Endodermal cell (in vitro differentiated cells): ENCODE results near the gene HORMAD1. TPM values are rescaled to one million over a fixed set of nuclear protein-coding genes. Genes with fewer than 3 reads are reported as not detected.

ENCODE experiments used
- DNase-seq: peaks from one replicate; pipeline ENCODE4 v3.0.0-alpha.2; 2017
- H3K27ac ChIP-seq: 2 replicates; pipeline ENCODE4 v1.5.1; 2013; ENCODE audit warnings: mild to moderate bottlenecking, low read depth, low read length, moderate library complexity
- H3K27me3 ChIP-seq: 2 replicates; pipeline ENCODE4 v1.6.1; 2013; ENCODE audit warnings: mild to moderate bottlenecking, low read length, moderate library complexity; ENCODE audit not compliant: insufficient read depth, control insufficient read depth, poor library complexity, severe bottlenecking
- H3K36me3 ChIP-seq: 2 replicates; pipeline ENCODE4 v1.7.0; 2013; ENCODE audit warnings: mild to moderate bottlenecking, low read length, moderate library complexity; ENCODE audit not compliant: control insufficient read depth, insufficient read depth
- H3K4me1 ChIP-seq: one replicate; pipeline ENCODE4 v1.7.0; 2013; ENCODE audit warnings: low read length; ENCODE audit not compliant: control insufficient read depth, insufficient read depth
- H3K4me3 ChIP-seq: 2 replicates; pipeline ENCODE4 v1.5.1; 2013; ENCODE audit warnings: mild to moderate bottlenecking, low read length, moderate library complexity
- H3K9ac ChIP-seq: 2 replicates; pipeline ENCODE4 v1.6.1; 2013; ENCODE audit warnings: mild to moderate bottlenecking, low read length, moderate library complexity; ENCODE audit not compliant: poor library complexity, severe bottlenecking; ENCODE audit errors: extremely low read depth
- H3K9me3 ChIP-seq: 2 replicates; pipeline ENCODE4 v1.6.1; 2013; ENCODE audit warnings: mild to moderate bottlenecking, low read length, moderate library complexity; ENCODE audit not compliant: control insufficient read depth
- H3K27ac Mint-ChIP-seq: 2 replicates; pipeline ENCODE4 v1.8.0; 2020; ENCODE audit warnings: mixed read lengths
- H3K27me3 Mint-ChIP-seq: 2 replicates; pipeline ENCODE4 v1.8.0; 2021; ENCODE audit warnings: mild to moderate bottlenecking, mixed read lengths; ENCODE audit not compliant: insufficient read depth
- H3K36me3 Mint-ChIP-seq: 2 replicates; pipeline ENCODE4 v1.8.0; 2020; ENCODE audit warnings: low read depth, mixed read lengths
- H3K4me1 Mint-ChIP-seq: 2 replicates; pipeline ENCODE4 v1.8.0; 2020; ENCODE audit warnings: mixed read lengths
- H3K4me3 Mint-ChIP-seq: 2 replicates; pipeline ENCODE4 v1.8.0; 2020; ENCODE audit warnings: mild to moderate bottlenecking, moderate library complexity, mixed read lengths
- H3K9me3 Mint-ChIP-seq: 2 replicates; pipeline ENCODE4 v1.8.0; 2020; ENCODE audit warnings: mild to moderate bottlenecking, mixed read lengths
- CTCF ChIP-seq: fragments of 200-600 bp; sonication (generic); conservative IDR thresholded peaks from 2 replicates; pipeline ENCODE4 v1.5.0; 2021; ENCODE audit warnings: antibody characterized with exemption, mild to moderate bottlenecking
- WGBS, 2 experiments: methylation state at CpG; one replicate each; pipeline versions ENCODE4 v1.1.5 to v1.1.7; 2013; ENCODE audit warnings: missing lambda C conversion rate in 2 of 2, mixed read lengths in 1 of 2; ENCODE audit not compliant: insufficient coverage in 1 of 2, insufficient read length in 1 of 2; 5-methylcytosine and 5-hydroxymethylcytosine counted together
- total RNA-seq, 2 donors: library from RNA; stranded (reverse); fragmentation: NEBNext Ultra II Directional in 1 of 2; extraction: Animal tissue kit (Norgen Biotek cat#: 25700) in 1 of 2; gene quantifications; 2 replicates in 1 of 2; 3 replicates in 1 of 2; pipeline ENCODE4 v1.2.1, GENCODE V29; 2021

Gene HORMAD1
- total RNA-seq, 2 donors from 2014 or later: not detected

GRCh38 chr1:150650193-150650592 lies 70.5 kb downstream of the HORMAD1 start:
- TF ChIP-seq CTCF: no peak
- Histone ChIP-seq H3K9me3 (no peaks in the 10 kb centered on the region), H3K36me3 (peaks cover 58% of the 10 kb centered on the region), H3K27me3 (no peaks in the 10 kb centered on the region), H3K9ac (no peak overlapping the region), H3K4me1 (peaks cover 7% of the 10 kb centered on the region), H3K4me3 (no peak overlapping the region), H3K27ac (no peak overlapping the region)
- peaks cover 32% of the 10 kb centered on the region for H3K4me1 Mint-ChIP-seq
- no peaks in the 10 kb centered on the region for H3K9me3 Mint-ChIP-seq
- no peaks in the 10 kb centered on the region for H3K27me3 Mint-ChIP-seq
- H3K27ac Mint-ChIP-seq: no peak overlapping the region
- H3K36me3 Mint-ChIP-seq: peaks cover 58% of the 10 kb centered on the region
- WGBS, 2 experiments: 83% methylated on average over 1 of the region's 1 CpG; no CpG with 5 or more reads in 1 of the 2 experiments
- DNase-seq: no peak
- no peak overlapping the region for H3K4me3 Mint-ChIP-seq

- WGBS, 2 experiments: 96 to 100% methylated on average over 4 to 5 of the region's 5 CpGs
- Mint-ChIP-seq H3K9me3 (no peaks in the 10 kb centered on the region), H3K27ac (peak overlapping the region; percentile 52), H3K4me1 (peaks cover 25% of the 10 kb centered on the region), H3K4me3 (no peak overlapping the region), H3K27me3 (no peaks in the 10 kb centered on the region), H3K36me3 (peaks cover 51% of the 10 kb centered on the region)
- Histone ChIP-seq H3K27me3 (no peaks in the 10 kb centered on the region), H3K27ac (no peak overlapping the region), H3K9ac (no peak overlapping the region), H3K4me1 (peaks cover 7% of the 10 kb centered on the region), H3K9me3 (no peaks in the 10 kb centered on the region), H3K36me3 (peaks cover 57% of the 10 kb centered on the region), H3K4me3 (no peak overlapping the region)
- no peak for DNase-seq
- TF ChIP-seq CTCF: no peak
Measured at GRCh38 chr1:150649441-150650075, 71.1 kb downstream of the HORMAD1 start.

Other genes with a start within 250 kb of the HORMAD1 start
- 10 to 100 TPM; 32.9 to 39.4 TPM for gene TARS2, start 233.5 kb downstream of the HORMAD1 start, total RNA-seq
- 1 to 10 TPM; 4.8 to 5.6 TPM for gene ECM1, start 212.8 kb downstream of the HORMAD1 start, total RNA-seq
- gene FALEC, start 205.1 kb downstream of the HORMAD1 start, total RNA-seq: 1 to 10 TPM in 1 of 2 donors, under 1 TPM in 1; 0.70 to 1.6 TPM
- 1 to 10 TPM; 3.7 to 3.9 TPM for gene ADAMTSL4, start 171.5 kb downstream of the HORMAD1 start, total RNA-seq
- 100 to 1,000 TPM; 133 to 173 TPM for gene MCL1, start 141.3 kb downstream of the HORMAD1 start, total RNA-seq
- 100 to 1,000 TPM; 266 to 364 TPM for gene ENSA, start 91.3 kb downstream of the HORMAD1 start, total RNA-seq
- gene GOLPH3L, start 23.7 kb downstream of the HORMAD1 start, total RNA-seq: 10 to 100 TPM; 45.1 to 45.2 TPM
- gene CTSS, start 44.9 kb upstream of the HORMAD1 start, total RNA-seq: not detected
- 1 to 10 TPM; 6.1 to 8.4 TPM for gene CTSK, start 87.4 kb upstream of the HORMAD1 start, total RNA-seq
- 10 to 100 TPM; 39.6 to 44.6 TPM for gene ARNT, start 155.7 kb upstream of the HORMAD1 start, total RNA-seq
- not detected for gene CTXND2, start 166.2 kb upstream of the HORMAD1 start, total RNA-seq
- gene SETDB1, start 205.5 kb upstream of the HORMAD1 start, total RNA-seq: 10 to 100 TPM; 68.6 to 73.5 TPM